Ovary (tissue), 9 donors: ENCODE results near the gene TP63. TPM values are rescaled to one million over a fixed set of nuclear protein-coding genes. Genes with fewer than 3 reads are reported as not detected.

Source experiments
- DNase-seq, 5 donors: peaks; one replicate each; pipeline ENCODE4 v3.0.0-alpha.2; 2019 to 2020
- H3K27ac ChIP-seq, 2 donors: fragments of 200-600 bp; one replicate each; pipeline versions ENCODE4 v1.5.1 to v1.8.0; 2019 to 2022
- H3K27me3 ChIP-seq: fragments of 200-600 bp; one replicate; pipeline ENCODE4 v1.8.0; 2022
- H3K36me3 ChIP-seq: fragments of 200-600 bp; sonication (generic); one replicate; pipeline ENCODE4 v1.5.1; 2019
- H3K4me1 ChIP-seq: one replicate; pipeline ENCODE4 v1.8.1; 2013; ENCODE audit warnings: mild to moderate bottlenecking, moderate library complexity; ENCODE audit not compliant: insufficient read depth
- H3K4me3 ChIP-seq: fragments of 200-600 bp; sonication (generic); one replicate; pipeline ENCODE4 v1.5.1; 2017
- H3K9me3 ChIP-seq, 2 donors: fragments of 200-600 bp in 1 of 2; sonication (generic) in 1 of 2; one replicate each; pipeline versions ENCODE4 v1.5.1 to v1.8.1; 2013 to 2019; ENCODE audit warnings: mild to moderate bottlenecking in 1 of 2, moderate library complexity in 1 of 2
- EP300 ChIP-seq: sonication (generic); formaldehyde crosslinking; IDR thresholded peaks from one replicate; pipeline ENCODE4 v1.6.1; 2017; ENCODE audit warnings: antibody characterized with exemption
- POLR2A ChIP-seq: fragments of 450-650 bp; IDR thresholded peaks from one replicate; pipeline ENCODE4 v1.6.1; 2017; ENCODE audit warnings: antibody characterized with exemption, mild to moderate bottlenecking, moderate library complexity
- WGBS, 3 donors: extraction: QIAGEN DNeasy Blood & Tissue Kit in 1 of 3; methylation state at CpG; one replicate each; pipeline versions ENCODE4 v1.1.5 to v1.1.7; 2013 to 2017; 5-methylcytosine and 5-hydroxymethylcytosine counted together
- intact Hi-C, 4 donors: fragments of 100-400 bp; cut with DNase I; formaldehyde crosslinking; loops; one replicate each; pipeline versions ENCODE4 v1.11.0 to v1.15.1; 2022 to 2023
- polyA plus RNA-seq, 2 donors: library from polyadenylated mRNA; stranded (reverse); fragments of 200-250 nt in 1 of 2; fragments of 350-450 nt in 1 of 2; fragmentation: Illumina TruSeq in 1 of 2; extraction: RNeasy Lipid Tissue Mini Kit (QIAGEN cat#74804) in 1 of 2; gene quantifications; one replicate each; pipeline ENCODE4 v1.2.3, GENCODE V29; 2013 to 2014
- total RNA-seq, 7 donors: library from RNA; depleted of rRNA in 2 of 7; stranded (reverse); fragments of >200 nt in 2 of 7; fragmentation: NEBNext Ultra II Directional in 3 of 7; extraction: Animal tissue kit (Norgen Biotek cat#: 25700) in 3 of 7; gene quantifications; one replicate each; pipeline versions ENCODE4 v1.1.0 to v1.2.4, GENCODE V29; 2016 to 2023
- TF ChIP-seq, protein P1 (sequence below), 3 donors: fragments of 450-650 bp in 2 of 3; fragments of 200-600 bp in 1 of 3; IDR thresholded peaks; one replicate each; pipeline versions ENCODE4 v1.5.1 to v1.8.0; 2016 to 2022; ENCODE audit warnings: antibody characterized with exemption in 3 of 3, mild to moderate bottlenecking in 1 of 3
- donor health status: DM: no; HTN: no; CAD: no; lungs with moderate emphysema.
- donor health status: DM: no; HTN: no; CAD: no.
- donor health status: Bipolar disorder and iron deficiency.
- donor health status: DM: yes; HTN: yes; CAD: no.
- donor health status: DM: no; HTN: no; CAD: no.
- donor health status: DM: yes; HTN: yes; CAD: no.

The TP63 gene
- total and polyA plus RNA-seq, 9 donors = 0.15 to 0.79 (median 0.22) TPM; not detected in 1

DNA sequence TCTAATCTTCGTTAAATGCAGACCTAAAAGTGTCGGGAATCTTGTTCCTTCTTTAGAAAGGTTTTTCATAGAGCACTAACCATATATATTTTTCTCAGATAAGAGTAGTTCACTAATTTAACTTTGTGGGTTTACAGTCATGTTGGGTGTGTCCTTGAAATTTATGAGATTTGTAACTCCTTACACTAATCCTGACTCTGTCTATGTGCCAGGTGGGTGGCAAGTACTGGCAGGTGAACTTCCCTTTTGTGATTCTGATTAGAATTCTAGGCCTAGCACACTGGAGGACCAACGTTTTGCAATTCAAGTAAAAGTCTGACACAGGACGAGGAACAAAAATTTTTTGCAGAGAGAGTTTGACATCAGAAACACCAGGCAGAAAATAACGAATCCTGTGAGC lies 269.4 kb downstream of the TP63 start:
- 68 to 69% (median 69%) methylated on average over 5 of the region's 5 CpGs for WGBS, 3 donors
- no peak for TF ChIP-seq EP300
- TF ChIP-seq, protein P1, sequence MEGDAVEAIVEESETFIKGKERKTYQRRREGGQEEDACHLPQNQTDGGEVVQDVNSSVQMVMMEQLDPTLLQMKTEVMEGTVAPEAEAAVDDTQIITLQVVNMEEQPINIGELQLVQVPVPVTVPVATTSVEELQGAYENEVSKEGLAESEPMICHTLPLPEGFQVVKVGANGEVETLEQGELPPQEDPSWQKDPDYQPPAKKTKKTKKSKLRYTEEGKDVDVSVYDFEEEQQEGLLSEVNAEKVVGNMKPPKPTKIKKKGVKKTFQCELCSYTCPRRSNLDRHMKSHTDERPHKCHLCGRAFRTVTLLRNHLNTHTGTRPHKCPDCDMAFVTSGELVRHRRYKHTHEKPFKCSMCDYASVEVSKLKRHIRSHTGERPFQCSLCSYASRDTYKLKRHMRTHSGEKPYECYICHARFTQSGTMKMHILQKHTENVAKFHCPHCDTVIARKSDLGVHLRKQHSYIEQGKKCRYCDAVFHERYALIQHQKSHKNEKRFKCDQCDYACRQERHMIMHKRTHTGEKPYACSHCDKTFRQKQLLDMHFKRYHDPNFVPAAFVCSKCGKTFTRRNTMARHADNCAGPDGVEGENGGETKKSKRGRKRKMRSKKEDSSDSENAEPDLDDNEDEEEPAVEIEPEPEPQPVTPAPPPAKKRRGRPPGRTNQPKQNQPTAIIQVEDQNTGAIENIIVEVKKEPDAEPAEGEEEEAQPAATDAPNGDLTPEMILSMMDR (IDR thresholded peaks at IDR 0.05) = no peak
- no peak for TF ChIP-seq POLR2A
- no peaks in the 10 kb centered on the region for H3K9me3 ChIP-seq
- no peaks in the 10 kb centered on the region for H3K36me3 ChIP-seq
- intact Hi-C loops = no loop called here
- DNase-seq = no peak
- no peaks in the 10 kb centered on the region for H3K4me1 ChIP-seq
- H3K27me3 ChIP-seq = no peaks in the 10 kb centered on the region
- no peak overlapping the region for H3K27ac ChIP-seq
- H3K4me3 ChIP-seq = no peak overlapping the region

DNA sequence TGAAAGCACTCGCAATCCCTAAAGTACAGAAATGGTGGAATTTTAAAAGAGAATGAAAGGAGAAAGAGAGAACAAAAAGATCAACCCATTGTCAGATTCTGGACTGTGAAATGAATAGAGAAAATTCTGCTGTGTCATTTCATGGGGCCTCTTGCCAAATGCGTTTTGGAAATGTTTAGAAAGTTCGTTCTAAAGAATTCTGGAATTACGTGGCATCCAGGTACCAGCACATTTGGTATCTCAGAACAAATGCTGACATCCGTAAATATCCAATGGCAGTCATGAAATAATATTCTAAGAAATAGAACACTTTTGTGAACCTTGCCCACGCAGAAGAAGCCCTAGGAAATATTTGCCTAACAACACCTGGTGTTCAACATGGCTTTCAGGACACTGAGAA lies 270.3 kb downstream of the TP63 start:
- intact Hi-C loops = no loop called here

DNA sequence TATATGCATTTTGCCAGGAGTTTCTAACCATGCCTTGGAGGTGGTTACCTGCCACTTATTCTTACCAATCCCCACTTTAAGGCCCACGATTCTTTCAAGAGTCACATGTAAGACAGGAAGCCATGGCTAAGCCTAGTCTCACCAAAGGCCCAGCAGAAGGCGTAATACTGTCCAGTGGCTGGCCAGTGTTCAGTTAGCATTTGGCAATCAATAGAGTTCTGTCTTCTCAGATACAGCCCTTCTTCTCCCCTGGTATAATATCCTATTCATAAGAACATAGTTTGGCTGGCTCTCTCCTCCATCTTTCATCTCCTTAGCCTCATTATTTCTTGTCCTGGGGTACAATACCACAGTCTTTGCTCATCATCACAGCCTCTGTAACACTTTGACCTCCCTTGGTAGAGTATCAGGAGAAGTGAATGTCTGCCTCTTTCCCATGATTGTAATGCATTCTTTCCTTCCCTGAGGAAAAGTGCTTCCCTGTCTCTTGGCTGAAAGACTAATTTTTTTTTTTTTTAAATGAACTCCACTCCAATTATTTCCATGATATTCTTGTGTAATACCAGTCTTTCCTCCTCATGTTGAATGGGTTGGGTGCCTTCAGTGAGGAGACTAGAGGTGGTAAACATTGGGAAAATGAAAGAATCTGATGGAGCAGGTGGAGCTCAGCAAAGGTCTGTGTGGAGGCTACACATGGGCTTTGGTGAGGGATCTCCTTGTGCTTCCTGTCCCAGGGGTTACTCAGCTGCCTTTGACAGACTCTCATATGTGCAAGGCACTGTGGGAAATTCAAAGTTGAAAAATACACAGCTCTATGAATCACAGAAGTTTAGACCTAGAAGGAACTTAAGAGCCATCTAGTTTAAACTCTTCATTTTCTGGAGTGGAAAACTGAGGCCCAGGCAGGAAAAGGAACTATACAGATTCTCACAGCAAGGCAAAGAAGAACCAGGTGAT lies 271.3 kb downstream of the TP63 start:
- intact Hi-C loops = no loop called here
- H3K4me3 ChIP-seq = no peak overlapping the region
- H3K9me3 ChIP-seq = no peaks in the 10 kb centered on the region
- no peak for DNase-seq
- WGBS, 3 donors = 92 to 96% (median 93%) methylated on average over 2 of the region's 2 CpGs
- H3K4me1 ChIP-seq = no peaks in the 10 kb centered on the region
- no peaks in the 10 kb centered on the region for H3K27me3 ChIP-seq
- H3K27ac ChIP-seq = no peak overlapping the region
- no peaks in the 10 kb centered on the region for H3K36me3 ChIP-seq
- TF ChIP-seq, protein P1 (IDR thresholded peaks at IDR 0.05) = no peak
- TF ChIP-seq POLR2A (no peak), EP300 (no peak)

More for the DNA sequence above, 270.3 kb downstream of the TP63 start:
- no peak overlapping the region for H3K27ac ChIP-seq
- no peak overlapping the region for H3K4me3 ChIP-seq
- no peaks in the 10 kb centered on the region for H3K9me3 ChIP-seq
- no peak for TF ChIP-seq EP300
- TF ChIP-seq, protein P1 (IDR thresholded peaks at IDR 0.05) = no peak
- WGBS, 3 donors = 84 to 87% (median 87%) methylated on average over 6 of the region's 6 CpGs
- H3K36me3 ChIP-seq = no peaks in the 10 kb centered on the region
- H3K27me3 ChIP-seq = no peaks in the 10 kb centered on the region
- no peaks in the 10 kb centered on the region for H3K4me1 ChIP-seq
- no peak for DNase-seq

DNA sequence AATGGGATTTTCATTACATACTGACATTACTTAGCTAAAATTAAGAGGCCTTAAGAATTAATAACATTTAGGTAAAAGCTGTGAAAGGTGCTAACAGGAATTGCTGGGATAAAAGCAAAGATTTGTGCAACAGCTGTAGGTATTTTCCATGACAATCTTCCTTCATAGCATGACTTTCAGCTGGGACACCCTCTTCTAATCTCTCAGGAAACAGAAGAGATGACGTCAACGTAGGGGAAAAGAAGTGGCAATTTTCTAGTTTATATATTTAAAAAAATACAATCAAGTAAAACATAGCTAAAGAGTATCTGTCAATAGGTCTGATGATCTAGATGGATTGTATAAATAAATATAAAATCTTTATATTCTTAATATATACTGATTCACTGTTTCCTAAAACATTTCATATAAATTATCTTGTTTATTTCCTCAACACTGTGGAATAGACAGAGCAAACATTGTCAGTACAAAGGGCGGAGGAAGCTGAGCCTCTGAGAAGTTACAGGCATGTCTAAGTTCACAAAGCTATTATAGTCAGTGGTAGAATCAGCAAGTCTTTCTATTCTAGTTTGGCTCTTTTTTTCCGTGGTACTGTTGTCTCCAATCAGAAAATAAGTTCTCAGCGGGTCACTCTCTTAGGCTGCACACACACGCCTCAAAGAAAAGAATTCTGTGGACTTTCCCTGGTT lies 272.5 kb downstream of the TP63 start:
- Histone ChIP-seq H3K36me3 (no peaks in the 10 kb centered on the region), H3K9me3 (no peaks in the 10 kb centered on the region), H3K4me1 (no peaks in the 10 kb centered on the region), H3K27ac (no peak overlapping the region), H3K4me3 (no peak overlapping the region), H3K27me3 (no peaks in the 10 kb centered on the region)
- TF ChIP-seq EP300 (no peak), POLR2A (no peak)
- TF ChIP-seq, protein P1 (IDR thresholded peaks at IDR 0.05) = no peak
- 57 to 73% (median 70%) methylated on average over 6 of the region's 6 CpGs for WGBS, 3 donors
- DNase-seq = no peak
- intact Hi-C loops = no loop called here
